GM21825 (cell line): ENCODE results near the gene AMY2A.
"Not testable (repeated sequence)": the region's sequence is repeated elsewhere in the genome, so short reads cannot be mapped to it uniquely, and the experiment has no call there.

Source experiments
- ATAC-seq: cut with Tn5 transposase; IDR thresholded peaks from one replicate; pipeline ENCODE4 v1.9.1; 2021; ENCODE audit warnings: mild to moderate bottlenecking, moderate library complexity; ENCODE audit not compliant: unreplicated experiment

AMY2A gene

GRCh38 chr1:103616994-103617477, at the start of gene AMY2A:
Gene AMY2A (plus strand): TSS chr1:103617427. CDS start chr1:103617441, 14 bp downstream.
- ATAC-seq, result not testable (repeated sequence)

- no peak for ATAC-seq
These were observed 47.7 kb upstream of the AMY2A start for GRCh38 chr1:103569493-103569892.

- not testable (repeated sequence) for ATAC-seq
These were observed 45.9 kb upstream of the AMY2A start, which contains the start of gene AMY2B for GRCh38 chr1:103571289-103571688. Gene AMY2B (plus strand): TSS chr1:103571589. CDS start chr1:103571603, 14 bp downstream.

GRCh38 chr1:103576065-103576464, 41.2 kb upstream of the AMY2A start:
- no peak for ATAC-seq

GRCh38 chr1:103576784-103577183, 40.4 kb upstream of the AMY2A start:
- not testable (repeated sequence) for ATAC-seq

GRCh38 chr1:103582464-103582863, 34.8 kb upstream of the AMY2A start:
- ATAC-seq, result no peak

- no peak for ATAC-seq
These were observed 33.3 kb upstream of the AMY2A start for GRCh38 chr1:103583887-103584286.

GRCh38 chr1:103584537-103584936, 32.7 kb upstream of the AMY2A start:
- ATAC-seq, result no peak

- ATAC-seq, result not testable (repeated sequence)
These were observed 14.5 kb upstream of the AMY2A start for GRCh38 chr1:103602740-103603139.

GRCh38 chr1:103616362-103616761, 865 bp upstream of the AMY2A start:
- ATAC-seq, result no peak

- ATAC-seq, result not testable (repeated sequence)
These were observed 10.2 kb downstream of the AMY2A start for GRCh38 chr1:103627436-103627835.

GRCh38 chr1:103641194-103641593, 24.0 kb downstream of the AMY2A start:
- ATAC-seq, result not testable (repeated sequence)

GRCh38 chr1:103643908-103644307, 26.7 kb downstream of the AMY2A start:
- not testable (repeated sequence) for ATAC-seq

GRCh38 chr1:103650305-103650704, 33.1 kb downstream of the AMY2A start:
- not testable (repeated sequence) for ATAC-seq

GRCh38 chr1:103650889-103651288, 33.7 kb downstream of the AMY2A start:
- not testable (repeated sequence) for ATAC-seq

GRCh38 chr1:103654133-103654532, 36.9 kb downstream of the AMY2A start:
- not testable (repeated sequence) for ATAC-seq

- not testable (repeated sequence) for ATAC-seq
These were observed 38.2 kb downstream of the AMY2A start, which contains the start of gene AMY1A for GRCh38 chr1:103655460-103655859. Gene AMY1A (plus strand): TSS chr1:103655760. CDS start chr1:103656331, 571 bp downstream.
